HepG2 (cell line): ENCODE measurements around the gene CYP26A1. TPM values are rescaled to one million over a fixed set of nuclear protein-coding genes. Genes with fewer than 3 reads are reported as not detected.

Source experiments
- ATAC-seq: fragments of 200-7000 bp; cut with Tn5 transposase; 3 replicates; pipeline ENCODE4 v1.9.1; 2020; ENCODE audit warnings: mild to moderate bottlenecking, moderate library complexity
- BruUV-seq: library from RNA; stranded (reverse); fragments of 400-500 nt; replicated peaks from 2 replicates; lab custom pipeline; 2021; lab: Mats Ljungman, UMichigan
- CTCF ChIA-PET: fragments of 300-600 bp; formaldehyde crosslinking; extraction: SDS; loops from one replicate; lab custom pipeline; 2021; ENCODE audit warnings: low total read pairs, inconsistent platforms, low intra/inter-chr PET ratio; lab: Yijun Ruan, JAX
- POLR2A ChIA-PET: fragments of 350-600 bp; sonication (Branson Sonifier 250); formaldehyde crosslinking; loops from one replicate; lab custom pipeline; 2020; ENCODE audit warnings: antibody characterized with exemption, inconsistent platforms; lab: Yijun Ruan, JAX
- DNase-seq: peaks from one replicate; pipeline ENCODE4 v3.0.0-alpha.2; 2015; ENCODE audit warnings: low spot score
- FAIRE-seq: peaks from 3 replicates; lab custom pipeline; 2011; peaks lifted over from hg19 to GRCh38; lab: Jason Lieb, UNC
- H2AFZ ChIP-seq: one replicate; pipeline ENCODE4 v1.6.1; 2011; ENCODE audit warnings: low read length, inconsistent platforms
- H3K27ac ChIP-seq: fragments of 300-600 bp; 3 replicates; pipeline ENCODE4 v1.8.0; 2011; ENCODE audit warnings: mixed run types, mild to moderate bottlenecking, mixed read lengths, low read length, inconsistent platforms; ENCODE audit not compliant: insufficient read depth; ENCODE audit errors: extremely low read length
- H3K27me3 ChIP-seq, 2 experiments: fragments of 200-600 bp in 1 of 2; 2 replicates in 1 of 2; 3 replicates in 1 of 2; pipeline versions ENCODE4 v1.6.0 to v1.8.0; 2011; ENCODE audit warnings: low read length in 2 of 2, mild to moderate bottlenecking in 2 of 2, moderate library complexity in 2 of 2, inconsistent platforms in 1 of 2; ENCODE audit not compliant: insufficient read depth in 2 of 2, control insufficient read depth in 1 of 2
- H3K36me3 ChIP-seq, 2 experiments: fragments of 200-600 bp in 1 of 2; replicated peaks in 1 of 2; 2 replicates in 1 of 2; 3 replicates in 1 of 2; pipeline versions ENCODE4 v1.5.1 to v1.8.0; 2011; ENCODE audit warnings: low read length in 2 of 2, inconsistent platforms in 1 of 2; ENCODE audit not compliant: insufficient read depth in 2 of 2, control insufficient read depth in 1 of 2
- H3K4me1 ChIP-seq: 2 replicates; pipeline ENCODE4 v1.5.1; 2012; ENCODE audit warnings: low read length, inconsistent platforms; ENCODE audit not compliant: insufficient read depth
- H3K4me2 ChIP-seq: 2 replicates; pipeline ENCODE4 v1.6.0; 2011; ENCODE audit warnings: low read depth, low read length, inconsistent platforms
- H3K4me3 ChIP-seq, 3 experiments: fragments of 200-600 bp in 1 of 3; sonication (generic), shearing (Covaris generic) in 1 of 3; replicated peaks in 1 of 3; 2 replicates each; pipeline ENCODE4 v1.5.1; 2011 to 2016; ENCODE audit warnings: low read length in 3 of 3, inconsistent platforms in 2 of 3, low read depth in 2 of 3, mild to moderate bottlenecking in 2 of 3, control low read depth in 1 of 3, mixed read lengths in 1 of 3; ENCODE audit not compliant: insufficient read depth in 1 of 3
- H3K79me2 ChIP-seq: one replicate; pipeline ENCODE4 v1.6.1; 2011; ENCODE audit warnings: low read length, inconsistent platforms; ENCODE audit not compliant: insufficient read depth
- H3K9ac ChIP-seq: 2 replicates; pipeline ENCODE4 v1.6.0; 2011; ENCODE audit warnings: mild to moderate bottlenecking, low read depth, low read length, inconsistent platforms; ENCODE audit not compliant: insufficient read depth
- H3K9me3 ChIP-seq: 2 replicates; pipeline ENCODE4 v1.5.1; 2012; ENCODE audit warnings: mild to moderate bottlenecking, low read length
- H4K20me1 ChIP-seq: 2 replicates; pipeline ENCODE4 v1.6.0; 2011; ENCODE audit warnings: inconsistent platforms, mild to moderate bottlenecking, low read length, moderate library complexity; ENCODE audit not compliant: insufficient read depth
- EZH2 ChIP-seq: conservative IDR thresholded peaks from 2 replicates; pipeline ENCODE4 v1.6.1; 2012; ENCODE audit warnings: mild to moderate bottlenecking, low read depth, low read length, moderate library complexity
- JUN ChIP-seq: sonication (generic); formaldehyde crosslinking; IDR thresholded peaks from 2 replicates; pipeline ENCODE4 v1.4.0; 2020; ENCODE audit warnings: mild to moderate bottlenecking, missing genetic modification reagents
- MAF1 ChIP-seq: sonication (generic); formaldehyde crosslinking; IDR thresholded peaks from 2 replicates; pipeline ENCODE4 v1.5.0; 2020; ENCODE audit warnings: missing genetic modification reagents, borderline replicate concordance
- PAX8 ChIP-seq: sonication (generic); formaldehyde crosslinking; IDR thresholded peaks from 2 replicates; pipeline ENCODE4 v1.8.0; 2022; ENCODE audit warnings: mild to moderate bottlenecking, missing genetic modification reagents, borderline replicate concordance
- PCBP1 ChIP-seq: fragments of 200-400 bp; formaldehyde crosslinking; IDR thresholded peaks from 2 replicates; pipeline ENCODE4 v1.6.1; 2017; ENCODE audit warnings: mild to moderate bottlenecking, low read depth, low read length, borderline replicate concordance
- REXO4 ChIP-seq: sonication (generic); formaldehyde crosslinking; IDR thresholded peaks from 2 replicates; pipeline ENCODE4 v1.8.0; 2022; ENCODE audit warnings: missing genetic modification reagents, mild to moderate bottlenecking, borderline replicate concordance
- SIX1 ChIP-seq: sonication (generic); formaldehyde crosslinking; IDR thresholded peaks from 2 replicates; pipeline ENCODE4 v1.4.0; 2020; ENCODE audit warnings: missing genetic modification reagents, borderline replicate concordance
- SOX6 ChIP-seq, 2 experiments: fragments of 450-650 bp in 1 of 2; sonication (generic) in 1 of 2; formaldehyde crosslinking in 1 of 2; IDR thresholded peaks; 2 replicates each; pipeline versions ENCODE4 v1.4.0 to v1.6.1; 2017 to 2020; ENCODE audit warnings: antibody characterized with exemption in 1 of 2, mild to moderate bottlenecking in 1 of 2, missing genetic modification reagents in 1 of 2
- ZNF143 ChIP-seq: sonication (generic); formaldehyde crosslinking; IDR thresholded peaks from 2 replicates; pipeline ENCODE4 v1.4.0; 2020; ENCODE audit warnings: missing genetic modification reagents
- ZNF282 ChIP-seq: fragments of 450-650 bp; IDR thresholded peaks from 2 replicates; pipeline ENCODE4 v1.6.1; 2018; ENCODE audit not compliant: partially characterized antibody
- ZNF326 ChIP-seq: sonication (generic); formaldehyde crosslinking; IDR thresholded peaks from 2 replicates; pipeline ENCODE4 v1.4.0; 2020; ENCODE audit warnings: missing genetic modification reagents, borderline replicate concordance
- ZNF510 ChIP-seq: sonication (generic); formaldehyde crosslinking; IDR thresholded peaks from 2 replicates; pipeline ENCODE4 v1.4.0; 2020; ENCODE audit warnings: low read depth, mild to moderate bottlenecking, missing genetic modification reagents
- WGBS: methylation state at CpG from one replicate; pipeline ENCODE4 v1.1.6; 2017; ENCODE audit warnings: low lambda C conversion rate; 5-methylcytosine and 5-hydroxymethylcytosine counted together
- in situ Hi-C: cut with HindIII; loops from 2 replicates; pipeline ENCODE4 v1.10.0; 2017; ENCODE audit warnings: low pct_unique_long_range_greater_than_20kb; ENCODE audit not compliant: extremely low pct_ligation_motif_present
- intact Hi-C: fragments of 100-400 bp; cut with micrococcal nuclease; formaldehyde crosslinking; loops from one replicate; pipeline ENCODE4 v1.10.0; 2022; ENCODE audit not compliant: unreplicated experiment
- polyA plus RNA-seq, 8 experiments: library from polyadenylated mRNA; depleted of rRNA in 3 of 8; stranded (reverse) in 7 of 8; unstranded in 1 of 8; fragments of >200 nt; fragmentation: Illumina TruSeq in 4 of 8; extraction: Trizol in 4 of 8; gene quantifications; 2 replicates each; pipeline versions ENCODE4 v1.2.1 to v1.2.3, GENCODE V29; 2011 to 2016; ENCODE audit warnings: low read depth in 4 of 8, missing spikeins in 1 of 8, mixed read lengths in 1 of 8; ENCODE audit not compliant: insufficient read depth in 1 of 8
- total RNA-seq, 5 experiments: library from RNA; depleted of rRNA; stranded (reverse); fragments of >200 nt; fragmentation: Illumina TruSeq; extraction: Trizol; gene quantifications; 2 replicates each; pipeline ENCODE4 v1.2.3, GENCODE V29; 2016; ENCODE audit warnings: low read depth in 1 of 5
- TF ChIP-seq, protein P1 (sequence below): sonication (generic); formaldehyde crosslinking; IDR thresholded peaks from 2 replicates; pipeline ENCODE4 v1.4.0; 2020; ENCODE audit warnings: mild to moderate bottlenecking, missing genetic modification reagents

CYP26A1 gene
- total and polyA plus RNA-seq, 2 of the 13 experiments (the other 11 are each of a cell fraction or from before 2014, with no cell fraction given), result 0.15 TPM; not detected in 1

DNA sequence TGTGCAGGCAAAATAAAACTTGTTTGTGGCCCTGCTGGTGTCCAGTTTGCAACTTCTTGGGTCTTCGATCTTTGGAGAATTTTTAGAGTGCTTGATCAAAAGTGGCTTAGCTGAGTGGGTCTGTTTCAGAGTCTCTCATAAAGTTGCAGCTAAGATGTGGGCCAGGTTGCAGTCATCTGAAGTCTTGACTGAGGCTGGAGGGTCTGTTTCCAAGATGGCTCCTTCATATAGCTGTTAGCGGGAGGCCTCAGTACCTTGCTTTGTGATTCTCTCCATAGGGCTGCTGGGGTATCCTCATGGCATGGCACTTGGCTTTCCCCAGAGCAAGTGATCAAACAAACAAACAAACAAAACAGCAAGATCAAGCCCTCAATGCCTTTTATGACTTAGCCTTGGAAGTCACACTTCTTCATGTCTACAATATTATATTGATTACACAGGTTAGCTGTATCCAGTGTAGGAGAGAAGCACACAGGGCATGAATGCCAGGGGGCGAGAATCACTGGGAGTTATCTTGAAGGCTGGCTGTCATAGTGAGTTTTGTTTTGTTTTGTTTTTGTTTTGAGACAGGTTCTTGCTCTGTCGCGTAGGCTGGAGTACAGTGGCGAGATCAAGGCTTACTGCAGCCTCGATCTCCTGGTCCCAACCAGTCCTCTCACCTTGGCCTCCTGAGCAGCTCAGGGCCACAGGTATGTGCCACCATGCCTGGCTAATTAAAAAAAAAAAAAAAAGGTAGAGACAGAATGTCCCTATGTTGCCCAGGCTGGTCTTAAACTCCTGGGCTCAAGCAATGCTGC is 10.2 kb downstream of the CYP26A1 start:
- no peak overlapping the region for H3K27ac ChIP-seq
- FAIRE-seq (no peak), ATAC-seq (no peak), DNase-seq (no peak)
- intact Hi-C loops, result no loop called here
- POLR2A ChIA-PET, result no interaction called here
- no peak overlapping the region for H3K9ac ChIP-seq
- BruUV-seq, result no TSS peak
- no peak overlapping the region for H3K4me3 ChIP-seq
- H3K4me1 ChIP-seq, result peaks cover 34% of the 10 kb centered on the region
- H3K9me3 ChIP-seq, result no peaks in the 10 kb centered on the region
- no peaks in the 10 kb centered on the region for H3K79me2 ChIP-seq
- H2AFZ ChIP-seq, result no peak overlapping the region
- WGBS, result 68% methylated on average over 7 of the region's 7 CpGs
- H4K20me1 ChIP-seq, result no peaks in the 10 kb centered on the region
- no peak overlapping the region for H3K4me2 ChIP-seq
- CTCF ChIA-PET, result no interaction called here
- H3K27me3 ChIP-seq, result peaks cover 0 to 5% of the 10 kb centered on the region in 2 experiments; a peak in 1 of 5 replicates
- no peaks in the 10 kb centered on the region for H3K36me3 ChIP-seq
- in situ Hi-C loops, result loop anchor here (5.0 kb wide), 1 partner anchor 268 kb away; no protein-coding TSS in a partner anchor
- TF ChIP-seq SOX6 (IDR thresholded peaks at IDR 0.05) (no peak), SOX6 (CRISPR knock-in tag; IDR thresholded peaks at IDR 0.05) (no peak), SIX1 (CRISPR knock-in tag) (no peak), ZNF510 (CRISPR knock-in tag) (no peak), ZNF326 (CRISPR knock-in tag) (no peak), MAF1 (no peak), REXO4 (no peak), JUN (no peak), PCBP1 (no peak), EZH2 (no peak), ZNF282 (no peak), ZNF143 (CRISPR knock-in tag) (no peak), PAX8 (CRISPR knock-in tag) (no peak)
- TF ChIP-seq, protein P1, sequence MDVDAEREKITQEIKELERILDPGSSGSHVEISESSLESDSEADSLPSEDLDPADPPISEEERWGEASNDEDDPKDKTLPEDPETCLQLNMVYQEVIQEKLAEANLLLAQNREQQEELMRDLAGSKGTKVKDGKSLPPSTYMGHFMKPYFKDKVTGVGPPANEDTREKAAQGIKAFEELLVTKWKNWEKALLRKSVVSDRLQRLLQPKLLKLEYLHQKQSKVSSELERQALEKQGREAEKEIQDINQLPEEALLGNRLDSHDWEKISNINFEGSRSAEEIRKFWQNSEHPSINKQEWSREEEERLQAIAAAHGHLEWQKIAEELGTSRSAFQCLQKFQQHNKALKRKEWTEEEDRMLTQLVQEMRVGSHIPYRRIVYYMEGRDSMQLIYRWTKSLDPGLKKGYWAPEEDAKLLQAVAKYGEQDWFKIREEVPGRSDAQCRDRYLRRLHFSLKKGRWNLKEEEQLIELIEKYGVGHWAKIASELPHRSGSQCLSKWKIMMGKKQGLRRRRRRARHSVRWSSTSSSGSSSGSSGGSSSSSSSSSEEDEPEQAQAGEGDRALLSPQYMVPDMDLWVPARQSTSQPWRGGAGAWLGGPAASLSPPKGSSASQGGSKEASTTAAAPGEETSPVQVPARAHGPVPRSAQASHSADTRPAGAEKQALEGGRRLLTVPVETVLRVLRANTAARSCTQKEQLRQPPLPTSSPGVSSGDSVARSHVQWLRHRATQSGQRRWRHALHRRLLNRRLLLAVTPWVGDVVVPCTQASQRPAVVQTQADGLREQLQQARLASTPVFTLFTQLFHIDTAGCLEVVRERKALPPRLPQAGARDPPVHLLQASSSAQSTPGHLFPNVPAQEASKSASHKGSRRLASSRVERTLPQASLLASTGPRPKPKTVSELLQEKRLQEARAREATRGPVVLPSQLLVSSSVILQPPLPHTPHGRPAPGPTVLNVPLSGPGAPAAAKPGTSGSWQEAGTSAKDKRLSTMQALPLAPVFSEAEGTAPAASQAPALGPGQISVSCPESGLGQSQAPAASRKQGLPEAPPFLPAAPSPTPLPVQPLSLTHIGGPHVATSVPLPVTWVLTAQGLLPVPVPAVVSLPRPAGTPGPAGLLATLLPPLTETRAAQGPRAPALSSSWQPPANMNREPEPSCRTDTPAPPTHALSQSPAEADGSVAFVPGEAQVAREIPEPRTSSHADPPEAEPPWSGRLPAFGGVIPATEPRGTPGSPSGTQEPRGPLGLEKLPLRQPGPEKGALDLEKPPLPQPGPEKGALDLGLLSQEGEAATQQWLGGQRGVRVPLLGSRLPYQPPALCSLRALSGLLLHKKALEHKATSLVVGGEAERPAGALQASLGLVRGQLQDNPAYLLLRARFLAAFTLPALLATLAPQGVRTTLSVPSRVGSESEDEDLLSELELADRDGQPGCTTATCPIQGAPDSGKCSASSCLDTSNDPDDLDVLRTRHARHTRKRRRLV (CRISPR knock-in tag), result no peak
